DOHH2 (cell line): ENCODE results near the gene ERG28.

Experiments
- EZH2phosphoT487 ChIP-seq: fragments of 200-600 bp; sonication (generic); IDR thresholded peaks from 2 replicates; pipeline ENCODE4 v1.6.1; 2017; ENCODE audit warnings: borderline replicate concordance, mild to moderate bottlenecking, antibody characterized with exemption, low read length, moderate library complexity, mixed read lengths
- TF ChIP-seq, protein P1 (sequence below): fragments of 200-600 bp; sonication (generic); IDR thresholded peaks from one replicate; pipeline ENCODE4 v1.5.1; 2014; ENCODE audit warnings: antibody characterized with exemption, mild to moderate bottlenecking, low read depth, low read length; ENCODE audit not compliant: poor library complexity, severe bottlenecking

- TF ChIP-seq, protein P1, sequence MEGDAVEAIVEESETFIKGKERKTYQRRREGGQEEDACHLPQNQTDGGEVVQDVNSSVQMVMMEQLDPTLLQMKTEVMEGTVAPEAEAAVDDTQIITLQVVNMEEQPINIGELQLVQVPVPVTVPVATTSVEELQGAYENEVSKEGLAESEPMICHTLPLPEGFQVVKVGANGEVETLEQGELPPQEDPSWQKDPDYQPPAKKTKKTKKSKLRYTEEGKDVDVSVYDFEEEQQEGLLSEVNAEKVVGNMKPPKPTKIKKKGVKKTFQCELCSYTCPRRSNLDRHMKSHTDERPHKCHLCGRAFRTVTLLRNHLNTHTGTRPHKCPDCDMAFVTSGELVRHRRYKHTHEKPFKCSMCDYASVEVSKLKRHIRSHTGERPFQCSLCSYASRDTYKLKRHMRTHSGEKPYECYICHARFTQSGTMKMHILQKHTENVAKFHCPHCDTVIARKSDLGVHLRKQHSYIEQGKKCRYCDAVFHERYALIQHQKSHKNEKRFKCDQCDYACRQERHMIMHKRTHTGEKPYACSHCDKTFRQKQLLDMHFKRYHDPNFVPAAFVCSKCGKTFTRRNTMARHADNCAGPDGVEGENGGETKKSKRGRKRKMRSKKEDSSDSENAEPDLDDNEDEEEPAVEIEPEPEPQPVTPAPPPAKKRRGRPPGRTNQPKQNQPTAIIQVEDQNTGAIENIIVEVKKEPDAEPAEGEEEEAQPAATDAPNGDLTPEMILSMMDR, result no peak
- no peak for TF ChIP-seq EZH2phosphoT487
These were observed 45.5 kb downstream of the ERG28 start for GRCh38 chr14:75615200-75615599.
